ENCODE data around the gene RXRA. TPM values are rescaled to one million over a fixed set of nuclear protein-coding genes. Genes with fewer than 3 reads are reported as not detected.

Gene RXRA
- total and polyA plus RNA-seq, 10 of the 15 experiments (the other 5 are each of a cell fraction or from before 2014, with no cell fraction given), result 0.89 to 36.8 (median 11.1) TPM

DNA sequence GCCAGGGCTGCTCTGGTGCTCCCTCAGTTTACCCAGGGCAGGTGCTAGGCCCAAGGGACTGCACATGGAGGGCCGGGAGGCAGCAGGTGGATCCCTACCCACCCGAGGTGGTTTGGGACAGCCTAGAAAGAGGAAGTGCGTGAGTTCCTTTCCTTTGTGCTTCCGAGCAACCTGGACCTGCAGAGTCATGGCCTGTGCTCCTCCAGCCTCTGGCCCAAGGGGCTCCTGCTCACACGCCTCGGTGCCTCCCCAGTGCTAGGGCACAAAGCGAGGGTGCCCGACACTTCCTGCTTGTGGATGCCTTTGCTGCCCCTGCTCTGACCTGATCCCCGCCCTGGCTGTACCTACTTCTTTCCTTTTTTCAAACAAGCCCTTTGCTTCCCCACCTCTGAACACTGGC lies 79.3 kb downstream of the RXRA start (continued):
- TF ChIP-seq, protein P1, sequence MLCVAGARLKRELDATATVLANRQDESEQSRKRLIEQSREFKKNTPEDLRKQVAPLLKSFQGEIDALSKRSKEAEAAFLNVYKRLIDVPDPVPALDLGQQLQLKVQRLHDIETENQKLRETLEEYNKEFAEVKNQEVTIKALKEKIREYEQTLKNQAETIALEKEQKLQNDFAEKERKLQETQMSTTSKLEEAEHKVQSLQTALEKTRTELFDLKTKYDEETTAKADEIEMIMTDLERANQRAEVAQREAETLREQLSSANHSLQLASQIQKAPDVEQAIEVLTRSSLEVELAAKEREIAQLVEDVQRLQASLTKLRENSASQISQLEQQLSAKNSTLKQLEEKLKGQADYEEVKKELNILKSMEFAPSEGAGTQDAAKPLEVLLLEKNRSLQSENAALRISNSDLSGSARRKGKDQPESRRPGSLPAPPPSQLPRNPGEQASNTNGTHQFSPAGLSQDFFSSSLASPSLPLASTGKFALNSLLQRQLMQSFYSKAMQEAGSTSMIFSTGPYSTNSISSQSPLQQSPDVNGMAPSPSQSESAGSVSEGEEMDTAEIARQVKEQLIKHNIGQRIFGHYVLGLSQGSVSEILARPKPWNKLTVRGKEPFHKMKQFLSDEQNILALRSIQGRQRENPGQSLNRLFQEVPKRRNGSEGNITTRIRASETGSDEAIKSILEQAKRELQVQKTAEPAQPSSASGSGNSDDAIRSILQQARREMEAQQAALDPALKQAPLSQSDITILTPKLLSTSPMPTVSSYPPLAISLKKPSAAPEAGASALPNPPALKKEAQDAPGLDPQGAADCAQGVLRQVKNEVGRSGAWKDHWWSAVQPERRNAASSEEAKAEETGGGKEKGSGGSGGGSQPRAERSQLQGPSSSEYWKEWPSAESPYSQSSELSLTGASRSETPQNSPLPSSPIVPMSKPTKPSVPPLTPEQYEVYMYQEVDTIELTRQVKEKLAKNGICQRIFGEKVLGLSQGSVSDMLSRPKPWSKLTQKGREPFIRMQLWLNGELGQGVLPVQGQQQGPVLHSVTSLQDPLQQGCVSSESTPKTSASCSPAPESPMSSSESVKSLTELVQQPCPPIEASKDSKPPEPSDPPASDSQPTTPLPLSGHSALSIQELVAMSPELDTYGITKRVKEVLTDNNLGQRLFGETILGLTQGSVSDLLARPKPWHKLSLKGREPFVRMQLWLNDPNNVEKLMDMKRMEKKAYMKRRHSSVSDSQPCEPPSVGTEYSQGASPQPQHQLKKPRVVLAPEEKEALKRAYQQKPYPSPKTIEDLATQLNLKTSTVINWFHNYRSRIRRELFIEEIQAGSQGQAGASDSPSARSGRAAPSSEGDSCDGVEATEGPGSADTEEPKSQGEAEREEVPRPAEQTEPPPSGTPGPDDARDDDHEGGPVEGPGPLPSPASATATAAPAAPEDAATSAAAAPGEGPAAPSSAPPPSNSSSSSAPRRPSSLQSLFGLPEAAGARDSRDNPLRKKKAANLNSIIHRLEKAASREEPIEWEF (IDR thresholded peaks at IDR 0.05; ENCODE audit: insufficient replicate concordance, low read depth, low read length), result no peak
- TF ChIP-seq MTA2 (IDR thresholded peaks at IDR 0.05; ENCODE audit: low read depth) (peak; percentile 25; the same call in 1 of the 2 replicates), TCF7 (IDR thresholded peaks at IDR 0.05; ENCODE audit: borderline replicate concordance) (no peak), DPF2 (IDR thresholded peaks at IDR 0.05) (no peak), SMAD5 (IDR thresholded peaks at IDR 0.05; ENCODE audit: low read depth) (no peak), NR2C1 (IDR thresholded peaks at IDR 0.05) (no peak), RBBP5 (conservative IDR thresholded peaks at IDR 0.05) (no peak), POLR2AphosphoS5 (IDR thresholded peaks at IDR 0.05; ENCODE audit: low read length) (no peak), WRNIP1 (IDR thresholded peaks at IDR 0.05; ENCODE audit: borderline replicate concordance, low read depth, low read length) (no peak), SUPT20H (IDR thresholded peaks at IDR 0.05; ENCODE audit: borderline replicate concordance, control insufficient read depth, low read depth, low read length) (no peak), SMARCA5 (IDR thresholded peaks at IDR 0.05) (no peak), KDM1A (IDR thresholded peaks at IDR 0.05; ENCODE audit: borderline replicate concordance) (no peak), STAT3 (IDR thresholded peaks at IDR 0.05; ENCODE audit: low read depth, low read length) (no peak), EGR1 (IDR thresholded peaks at IDR 0.05; ENCODE audit: borderline replicate concordance in 1 of 2, low read depth in 2 of 2, low read length in 2 of 2) (no peak), IRF4 (IDR thresholded peaks at IDR 0.05; ENCODE audit: low read depth, low read length) (no peak), PAX8 (IDR thresholded peaks at IDR 0.05) (no peak)
- TF ChIP-seq, protein P2, sequence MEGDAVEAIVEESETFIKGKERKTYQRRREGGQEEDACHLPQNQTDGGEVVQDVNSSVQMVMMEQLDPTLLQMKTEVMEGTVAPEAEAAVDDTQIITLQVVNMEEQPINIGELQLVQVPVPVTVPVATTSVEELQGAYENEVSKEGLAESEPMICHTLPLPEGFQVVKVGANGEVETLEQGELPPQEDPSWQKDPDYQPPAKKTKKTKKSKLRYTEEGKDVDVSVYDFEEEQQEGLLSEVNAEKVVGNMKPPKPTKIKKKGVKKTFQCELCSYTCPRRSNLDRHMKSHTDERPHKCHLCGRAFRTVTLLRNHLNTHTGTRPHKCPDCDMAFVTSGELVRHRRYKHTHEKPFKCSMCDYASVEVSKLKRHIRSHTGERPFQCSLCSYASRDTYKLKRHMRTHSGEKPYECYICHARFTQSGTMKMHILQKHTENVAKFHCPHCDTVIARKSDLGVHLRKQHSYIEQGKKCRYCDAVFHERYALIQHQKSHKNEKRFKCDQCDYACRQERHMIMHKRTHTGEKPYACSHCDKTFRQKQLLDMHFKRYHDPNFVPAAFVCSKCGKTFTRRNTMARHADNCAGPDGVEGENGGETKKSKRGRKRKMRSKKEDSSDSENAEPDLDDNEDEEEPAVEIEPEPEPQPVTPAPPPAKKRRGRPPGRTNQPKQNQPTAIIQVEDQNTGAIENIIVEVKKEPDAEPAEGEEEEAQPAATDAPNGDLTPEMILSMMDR (IDR thresholded peaks at IDR 0.05 in 2 of 3, conservative IDR thresholded peaks at IDR 0.05 in 1 of 3; ENCODE audit: control insufficient read depth in 2 of 3, extremely low read depth in 1 of 3, insufficient read depth in 1 of 3, low read depth in 3 of 3, low read length in 3 of 3), result no peak
- TF ChIP-seq, protein P3, sequence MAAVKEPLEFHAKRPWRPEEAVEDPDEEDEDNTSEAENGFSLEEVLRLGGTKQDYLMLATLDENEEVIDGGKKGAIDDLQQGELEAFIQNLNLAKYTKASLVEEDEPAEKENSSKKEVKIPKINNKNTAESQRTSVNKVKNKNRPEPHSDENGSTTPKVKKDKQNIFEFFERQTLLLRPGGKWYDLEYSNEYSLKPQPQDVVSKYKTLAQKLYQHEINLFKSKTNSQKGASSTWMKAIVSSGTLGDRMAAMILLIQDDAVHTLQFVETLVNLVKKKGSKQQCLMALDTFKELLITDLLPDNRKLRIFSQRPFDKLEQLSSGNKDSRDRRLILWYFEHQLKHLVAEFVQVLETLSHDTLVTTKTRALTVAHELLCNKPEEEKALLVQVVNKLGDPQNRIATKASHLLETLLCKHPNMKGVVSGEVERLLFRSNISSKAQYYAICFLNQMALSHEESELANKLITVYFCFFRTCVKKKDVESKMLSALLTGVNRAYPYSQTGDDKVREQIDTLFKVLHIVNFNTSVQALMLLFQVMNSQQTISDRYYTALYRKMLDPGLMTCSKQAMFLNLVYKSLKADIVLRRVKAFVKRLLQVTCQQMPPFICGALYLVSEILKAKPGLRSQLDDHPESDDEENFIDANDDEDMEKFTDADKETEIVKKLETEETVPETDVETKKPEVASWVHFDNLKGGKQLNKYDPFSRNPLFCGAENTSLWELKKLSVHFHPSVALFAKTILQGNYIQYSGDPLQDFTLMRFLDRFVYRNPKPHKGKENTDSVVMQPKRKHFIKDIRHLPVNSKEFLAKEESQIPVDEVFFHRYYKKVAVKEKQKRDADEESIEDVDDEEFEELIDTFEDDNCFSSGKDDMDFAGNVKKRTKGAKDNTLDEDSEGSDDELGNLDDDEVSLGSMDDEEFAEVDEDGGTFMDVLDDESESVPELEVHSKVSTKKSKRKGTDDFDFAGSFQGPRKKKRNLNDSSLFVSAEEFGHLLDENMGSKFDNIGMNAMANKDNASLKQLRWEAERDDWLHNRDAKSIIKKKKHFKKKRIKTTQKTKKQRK (IDR thresholded peaks at IDR 0.05; ENCODE audit: low read depth, low read length), result no peak
- TF ChIP-seq, protein P4, sequence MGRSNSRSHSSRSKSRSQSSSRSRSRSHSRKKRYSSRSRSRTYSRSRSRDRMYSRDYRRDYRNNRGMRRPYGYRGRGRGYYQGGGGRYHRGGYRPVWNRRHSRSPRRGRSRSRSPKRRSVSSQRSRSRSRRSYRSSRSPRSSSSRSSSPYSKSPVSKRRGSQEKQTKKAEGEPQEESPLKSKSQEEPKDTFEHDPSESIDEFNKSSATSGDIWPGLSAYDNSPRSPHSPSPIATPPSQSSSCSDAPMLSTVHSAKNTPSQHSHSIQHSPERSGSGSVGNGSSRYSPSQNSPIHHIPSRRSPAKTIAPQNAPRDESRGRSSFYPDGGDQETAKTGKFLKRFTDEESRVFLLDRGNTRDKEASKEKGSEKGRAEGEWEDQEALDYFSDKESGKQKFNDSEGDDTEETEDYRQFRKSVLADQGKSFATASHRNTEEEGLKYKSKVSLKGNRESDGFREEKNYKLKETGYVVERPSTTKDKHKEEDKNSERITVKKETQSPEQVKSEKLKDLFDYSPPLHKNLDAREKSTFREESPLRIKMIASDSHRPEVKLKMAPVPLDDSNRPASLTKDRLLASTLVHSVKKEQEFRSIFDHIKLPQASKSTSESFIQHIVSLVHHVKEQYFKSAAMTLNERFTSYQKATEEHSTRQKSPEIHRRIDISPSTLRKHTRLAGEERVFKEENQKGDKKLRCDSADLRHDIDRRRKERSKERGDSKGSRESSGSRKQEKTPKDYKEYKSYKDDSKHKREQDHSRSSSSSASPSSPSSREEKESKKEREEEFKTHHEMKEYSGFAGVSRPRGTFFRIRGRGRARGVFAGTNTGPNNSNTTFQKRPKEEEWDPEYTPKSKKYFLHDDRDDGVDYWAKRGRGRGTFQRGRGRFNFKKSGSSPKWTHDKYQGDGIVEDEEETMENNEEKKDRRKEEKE (IDR thresholded peaks at IDR 0.05), result no peak

All from GM12878 (cell line).